HEK293T (cell line): ENCODE data around the gene OR56A1.
"Not testable (repeated sequence)": the region's sequence is repeated elsewhere in the genome, so short reads cannot be mapped to it uniquely, and the experiment has no call there.

ENCODE experiments used
- CTCF ChIA-PET: fragments of 350-600 bp; formaldehyde crosslinking; extraction: SDS; loops from one replicate; lab custom pipeline; 2021; ENCODE audit warnings: antibody characterized with exemption, inconsistent platforms; lab: Yijun Ruan, JAX
- POLR2A ChIA-PET: fragments of 350-600 bp; formaldehyde crosslinking; extraction: SDS; loops from one replicate; lab custom pipeline; 2020; ENCODE audit warnings: antibody characterized with exemption, inconsistent platforms; lab: Yijun Ruan, JAX
- DNase-seq: peaks from one replicate; pipeline ENCODE4 v3.0.0; 2012; ENCODE audit warnings: mixed read lengths; ENCODE audit errors: extremely low spot score
- ARNT ChIP-seq: fragments of 450-650 bp; IDR thresholded peaks from 2 replicates; pipeline ENCODE4 v1.6.1; 2017; ENCODE audit warnings: mild to moderate bottlenecking
- BHLHE40 ChIP-seq: fragments of 450-650 bp; IDR thresholded peaks from 2 replicates; pipeline ENCODE4 v1.6.1; 2016; ENCODE audit warnings: mild to moderate bottlenecking, moderate library complexity, borderline replicate concordance
- CTBP1 ChIP-seq: fragments of 450-650 bp; IDR thresholded peaks from 2 replicates; pipeline ENCODE4 v1.6.1; 2016; ENCODE audit warnings: borderline replicate concordance
- ELF4 ChIP-seq: fragments of 450-650 bp; IDR thresholded peaks from 2 replicates; pipeline ENCODE4 v1.6.1; 2017; ENCODE audit warnings: antibody characterized with exemption
- FOXA1 ChIP-seq: fragments of 450-650 bp; IDR thresholded peaks from 2 replicates; pipeline ENCODE4 v1.6.1; 2016; ENCODE audit warnings: mild to moderate bottlenecking
- FOXK2 ChIP-seq: fragments of 450-650 bp; IDR thresholded peaks from 2 replicates; pipeline ENCODE4 v1.6.1; 2016; ENCODE audit warnings: mild to moderate bottlenecking
- FOXM1 ChIP-seq: fragments of 450-650 bp; IDR thresholded peaks from 2 replicates; pipeline ENCODE4 v1.6.1; 2017; ENCODE audit warnings: mild to moderate bottlenecking, borderline replicate concordance
- HDGF ChIP-seq: fragments of 450-650 bp; IDR thresholded peaks from 2 replicates; pipeline ENCODE4 v1.6.1; 2017; ENCODE audit warnings: antibody characterized with exemption, borderline replicate concordance
- L3MBTL2 ChIP-seq: fragments of 450-650 bp; conservative IDR thresholded peaks from 2 replicates; pipeline ENCODE4 v1.6.1; 2016; ENCODE audit warnings: mild to moderate bottlenecking
- LEF1 ChIP-seq: fragments of 450-650 bp; IDR thresholded peaks from 2 replicates; pipeline ENCODE4 v1.6.1; 2017; ENCODE audit warnings: mild to moderate bottlenecking, borderline replicate concordance
- NFRKB ChIP-seq: fragments of 450-650 bp; IDR thresholded peaks from 2 replicates; pipeline ENCODE4 v1.6.1; 2016; ENCODE audit warnings: mild to moderate bottlenecking, moderate library complexity
- PKNOX1 ChIP-seq: fragments of 450-650 bp; IDR thresholded peaks from 2 replicates; pipeline ENCODE4 v1.6.1; 2016
- SP1 ChIP-seq: fragments of 450-650 bp; IDR thresholded peaks from 2 replicates; pipeline ENCODE4 v1.6.1; 2017
- SUZ12 ChIP-seq: fragments of 450-650 bp; IDR thresholded peaks from 2 replicates; pipeline ENCODE4 v1.6.1; 2016; ENCODE audit warnings: mild to moderate bottlenecking
- TARDBP ChIP-seq: fragments of 450-650 bp; IDR thresholded peaks from 2 replicates; pipeline ENCODE4 v1.6.1; 2016
- ZNF384 ChIP-seq: fragments of 450-650 bp; IDR thresholded peaks from 2 replicates; pipeline ENCODE4 v1.6.1; 2016

The OR56A1 gene

GRCh38 chr11:6030708-6031405, at the start of gene OR56A1:
Gene OR56A1 (minus strand): TSS chr11:6030758. CDS start chr11:6027692, 3,066 bp downstream.
- ChIA-PET CTCF (no interaction called here), POLR2A (no interaction called here)
- DNase-seq: no peak
- no peak for TF ChIP-seq FOXA1
- TF ChIP-seq L3MBTL2: no peak
- TF ChIP-seq SP1: no peak
- TF ChIP-seq FOXK2: no peak
- no peak for TF ChIP-seq NFRKB
- TF ChIP-seq LEF1: no peak
- TF ChIP-seq ZNF384: no peak
- no peak for TF ChIP-seq ARNT
- no peak for TF ChIP-seq SUZ12
- no peak for TF ChIP-seq PKNOX1
- no peak for TF ChIP-seq ELF4
- no peak for TF ChIP-seq TARDBP

GRCh38 chr11:6079463-6079862, 48.9 kb upstream of the OR56A1 start:
- CTCF ChIA-PET: interaction anchor here (1.2 kb wide), 1 partner anchor 10 kb away, joined by 3 read pairs; no protein-coding TSS in a partner anchor
- POLR2A ChIA-PET: no interaction called here
- TF ChIP-seq SP1: no peak
- no peak for TF ChIP-seq SUZ12
- TF ChIP-seq BHLHE40: no peak
- no peak for TF ChIP-seq FOXA1
- no peak for DNase-seq

- TF ChIP-seq FOXK2 (no peak), ELF4 (no peak), L3MBTL2 (no peak), NFRKB (no peak), ARNT (no peak), LEF1 (no peak), TARDBP (no peak), PKNOX1 (no peak), ZNF384 (no peak), FOXM1 (no peak), SUZ12 (no peak), BHLHE40 (no peak), CTBP1 (no peak), HDGF (no peak), FOXA1 (no peak), SP1 (no peak)
- DNase-seq: no peak
- CTCF ChIA-PET: no interaction called here
- POLR2A ChIA-PET: no interaction called here
These were observed 47.2 kb upstream of the OR56A1 start for GRCh38 chr11:6077723-6078122.

GRCh38 chr11:6076443-6076842, 45.9 kb upstream of the OR56A1 start:
- DNase-seq, POLR2A ChIA-PET, CTCF ChIA-PET: not testable (repeated sequence)

- ChIA-PET POLR2A (no interaction called here), CTCF (no interaction called here)
- TF ChIP-seq ARNT (no peak), SP1 (no peak), ELF4 (no peak), BHLHE40 (no peak), CTBP1 (no peak), HDGF (no peak), SUZ12 (no peak), L3MBTL2 (no peak), TARDBP (no peak), FOXA1 (no peak), PKNOX1 (no peak), LEF1 (no peak)
- DNase-seq: no peak
These were observed 36.9 kb upstream of the OR56A1 start for GRCh38 chr11:6067502-6067901.

GRCh38 chr11:6062691-6063358, 32.3 kb upstream of the OR56A1 start:
- ChIA-PET POLR2A (no interaction called here), CTCF (no interaction called here)
- no peak for DNase-seq
- TF ChIP-seq CTBP1 (no peak), L3MBTL2 (no peak), ARNT (no peak)
